ENCODE measurements around the gene GLI2. TPM values are rescaled to one million over a fixed set of nuclear protein-coding genes. Genes with fewer than 3 reads are reported as not detected.

The GLI2 gene
- total RNA-seq, 4 donors from 2014 or later = 7.1 to 25.3 (median 11.8) TPM

- TF ChIP-seq POLR2A (IDR thresholded peaks at IDR 0.05; ENCODE audit: low read depth) = no peak
- TF ChIP-seq EP300 (IDR thresholded peaks at IDR 0.05) = no peak
- no peak for TF ChIP-seq CTCF (IDR thresholded peaks at IDR 0.05)
- no peak for TF ChIP-seq POLR2AphosphoS5 (IDR thresholded peaks at IDR 0.05)
- no peaks in the 10 kb centered on the region for H3K36me3 ChIP-seq
- 70% methylated on average over 6 of the region's 8 CpGs for WGBS
- H3K27me3 ChIP-seq = peaks cover 0 to 47% (median 0%) of the 10 kb centered on the region in 4 donors
- peak overlapping the region in 2 of 4 donors; percentile 29 to 93 for H3K27ac ChIP-seq (replicated peaks in 1 of 4)
- H3K4me1 ChIP-seq = peaks cover 16 to 74% (median 66%) of the 10 kb centered on the region in 4 donors
- no peak overlapping the region for H3K4me3 ChIP-seq
- intact Hi-C loops (cut with DNase I) = loop anchor here (5.0 to 10.0 kb wide), 5 partner anchors 65 to 333 kb away; no protein-coding TSS in a partner anchor
- no peaks in the 10 kb centered on the region for H3K9me3 ChIP-seq
- no peak for DNase-seq (ENCODE audit: extremely low spot score)
Observed at GRCh38 chr2:120739438-120740090, 3.9 kb downstream of the GLI2 start.

- Histone ChIP-seq H3K4me1 (peaks cover 12 to 65% (median 58%) of the 10 kb centered on the region in 4 donors), H3K36me3 (no peaks in the 10 kb centered on the region), H3K27ac (replicated peaks in 1 of 4) (no peak overlapping the region), H3K9me3 (no peaks in the 10 kb centered on the region), H3K27me3 (peaks cover 0 to 44% (median 0%) of the 10 kb centered on the region in 4 donors), H3K4me3 (no peak overlapping the region)
- TF ChIP-seq POLR2A (IDR thresholded peaks at IDR 0.05; ENCODE audit: low read depth) (no peak), POLR2AphosphoS5 (IDR thresholded peaks at IDR 0.05) (no peak), EP300 (IDR thresholded peaks at IDR 0.05) (no peak), CTCF (IDR thresholded peaks at IDR 0.05) (no peak)
- 77% methylated on average over 8 of the region's 8 CpGs for WGBS
- no peak for DNase-seq (ENCODE audit: extremely low spot score)
- intact Hi-C loops (cut with DNase I) = loop anchor here (10.0 kb wide), 1 partner anchor 64 kb away; no protein-coding TSS in a partner anchor
Observed at GRCh38 chr2:120740375-120740764, 4.7 kb downstream of the GLI2 start.

GRCh38 chr2:120740765-120741524 lies 5.3 kb downstream of the GLI2 start:
- Histone ChIP-seq H3K4me1 (peaks cover 12 to 60% (median 54%) of the 10 kb centered on the region in 4 donors), H3K27ac (replicated peaks in 1 of 4) (peak overlapping the region in 1 of 4 donors; percentile 49), H3K27me3 (peaks cover 0 to 38% (median 0%) of the 10 kb centered on the region in 4 donors), H3K36me3 (no peaks in the 10 kb centered on the region), H3K4me3 (peak overlapping the region; percentile 53 to 62 (median 56)), H3K9me3 (no peaks in the 10 kb centered on the region)
- intact Hi-C loops (cut with DNase I) = loop anchor here (10.0 kb wide), 1 partner anchor 64 kb away; no protein-coding TSS in a partner anchor
- peak; percentile 92 for DNase-seq (ENCODE audit: extremely low spot score)
- WGBS = 49% methylated on average over 13 of the region's 20 CpGs
- TF ChIP-seq POLR2AphosphoS5 (IDR thresholded peaks at IDR 0.05) = no peak
- TF ChIP-seq EP300 (IDR thresholded peaks at IDR 0.05) = no peak
- no peak for TF ChIP-seq POLR2A (IDR thresholded peaks at IDR 0.05; ENCODE audit: low read depth)
- TF ChIP-seq CTCF (IDR thresholded peaks at IDR 0.05) = no peak

GRCh38 chr2:120741571-120742561 lies 6.2 kb downstream of the GLI2 start:
- Histone ChIP-seq H3K9me3 (no peaks in the 10 kb centered on the region), H3K36me3 (no peaks in the 10 kb centered on the region), H3K4me1 (peaks cover 11 to 51% (median 46%) of the 10 kb centered on the region in 4 donors), H3K27me3 (peaks cover 0 to 29% (median 0%) of the 10 kb centered on the region in 4 donors), H3K27ac (replicated peaks in 1 of 4) (peak overlapping the region in 1 of 4 donors; percentile 49), H3K4me3 (peak overlapping the region; percentile 53 to 62 (median 56))
- DNase-seq (ENCODE audit: extremely low spot score) = peak; percentile 86
- TF ChIP-seq POLR2AphosphoS5 (IDR thresholded peaks at IDR 0.05) (no peak), CTCF (IDR thresholded peaks at IDR 0.05) (no peak), POLR2A (IDR thresholded peaks at IDR 0.05; ENCODE audit: low read depth) (no peak), EP300 (IDR thresholded peaks at IDR 0.05) (no peak)
- 22% methylated on average over 43 of the region's 81 CpGs for WGBS
- intact Hi-C loops (cut with DNase I) = loop anchor here (10.0 kb wide), 1 partner anchor 63 kb away; no protein-coding TSS in a partner anchor
